Smooth muscle cell (in vitro differentiated cells): ENCODE results near the gene TACO1. TPM values are rescaled to one million over a fixed set of nuclear protein-coding genes. Genes with fewer than 3 reads are reported as not detected.

ENCODE experiments used
- DNase-seq: peaks from one replicate; lab custom pipeline; 2025; ENCODE audit not compliant: unreplicated experiment; lab: John Stamatoyannopoulos, UW
- H2AFZ ChIP-seq: fragments of 200-600 bp; sonication (generic); 2 replicates; pipeline ENCODE4 v1.6.0; 2016; ENCODE audit warnings: antibody characterized with exemption, low read depth, mild to moderate bottlenecking
- H3F3A ChIP-seq: fragments of 200-600 bp; sonication (generic); 2 replicates; pipeline ENCODE4 v1.6.0; 2017; ENCODE audit warnings: antibody characterized with exemption, low read depth
- H3K27ac ChIP-seq: fragments of 200-600 bp; sonication (generic); 2 replicates; pipeline ENCODE4 v1.5.1; 2016; ENCODE audit warnings: low read depth, mild to moderate bottlenecking
- H3K27me3 ChIP-seq: fragments of 200-600 bp; sonication (generic); 2 replicates; pipeline ENCODE4 v1.6.1; 2016; ENCODE audit warnings: low read depth, mild to moderate bottlenecking
- H3K36me3 ChIP-seq: fragments of 200-600 bp; sonication (generic); 2 replicates; pipeline ENCODE4 v1.5.1; 2016; ENCODE audit warnings: low read depth
- H3K4me1 ChIP-seq: fragments of 200-600 bp; sonication (generic); 2 replicates; pipeline ENCODE4 v1.5.1; 2016; ENCODE audit warnings: low read depth
- H3K4me2 ChIP-seq: fragments of 200-600 bp; sonication (generic); 2 replicates; pipeline ENCODE4 v1.6.0; 2016; ENCODE audit warnings: mild to moderate bottlenecking
- H3K4me3 ChIP-seq: fragments of 200-600 bp; sonication (generic); 2 replicates; pipeline ENCODE4 v1.5.1; 2016; ENCODE audit warnings: mild to moderate bottlenecking
- H3K79me2 ChIP-seq: fragments of 200-600 bp; sonication (generic); 2 replicates; pipeline ENCODE4 v1.6.0; 2016; ENCODE audit warnings: low read depth, mild to moderate bottlenecking
- H3K9ac ChIP-seq: fragments of 200-600 bp; sonication (generic); 2 replicates; pipeline ENCODE4 v1.6.0; 2016; ENCODE audit warnings: low read depth
- H3K9me3 ChIP-seq: fragments of 200-600 bp; sonication (generic); replicated peaks from 2 replicates; pipeline ENCODE4 v1.5.1; 2016; ENCODE audit warnings: low read depth
- H4K20me1 ChIP-seq: fragments of 200-600 bp; sonication (generic); 2 replicates; pipeline ENCODE4 v1.6.0; 2016; ENCODE audit warnings: low read depth
- CTCF ChIP-seq: fragments of 200-600 bp; sonication (generic); IDR thresholded peaks from 2 replicates; pipeline ENCODE4 v1.5.1; 2017; ENCODE audit warnings: borderline replicate concordance, mild to moderate bottlenecking, antibody characterized with exemption; ENCODE audit not compliant: insufficient read depth, poor library complexity, severe bottlenecking
- WGBS: methylation state at CpG from one replicate; pipeline ENCODE4 v1.1.7; 2016; ENCODE audit warnings: low lambda C conversion rate; 5-methylcytosine and 5-hydroxymethylcytosine counted together
- polyA plus RNA-seq: library from polyadenylated mRNA; unstranded; fragments of >200 nt; fragmentation: Nextera tagmentation; extraction: Ambion mirVana; gene quantifications from 2 replicates; pipeline ENCODE4 v1.2.1, GENCODE V29; 2016
- total RNA-seq: library from RNA; depleted of rRNA; stranded (reverse); fragments of >200 nt; gene quantifications from 2 replicates; pipeline ENCODE4 v1.2.3, GENCODE V29; 2014

The TACO1 gene
- total and polyA plus RNA-seq, 2 experiments from 2014 or later: 12.7 to 32.3 TPM

GRCh38 chr17:63595132-63595531 is 5.6 kb upstream of the TACO1 start:
- Histone ChIP-seq H3F3A (no peaks in the 10 kb centered on the region), H3K4me2 (no peak overlapping the region), H3K36me3 (no peaks in the 10 kb centered on the region), H3K79me2 (no peaks in the 10 kb centered on the region), H4K20me1 (peaks cover 6% of the 10 kb centered on the region), H3K9me3 (no peaks in the 10 kb centered on the region), H3K27ac (no peak overlapping the region), H3K4me1 (peaks cover 3% of the 10 kb centered on the region), H2AFZ (no peak overlapping the region), H3K27me3 (no peaks in the 10 kb centered on the region), H3K4me3 (no peak overlapping the region), H3K9ac (no peak overlapping the region)
- TF ChIP-seq CTCF: no peak
- 98% methylated on average over 3 of the region's 3 CpGs for WGBS
- DNase-seq: no peak

GRCh38 chr17:63596856-63597586 is 3.7 kb upstream of the TACO1 start:
- H3K27ac ChIP-seq: no peak overlapping the region
- no peaks in the 10 kb centered on the region for H3F3A ChIP-seq
- H3K36me3 ChIP-seq: no peaks in the 10 kb centered on the region
- H3K9ac ChIP-seq: no peak overlapping the region
- no peak overlapping the region for H3K4me3 ChIP-seq
- 82% methylated on average over 6 of the region's 6 CpGs for WGBS
- no peaks in the 10 kb centered on the region for H3K27me3 ChIP-seq
- no peaks in the 10 kb centered on the region for H4K20me1 ChIP-seq
- H3K4me2 ChIP-seq: no peak overlapping the region
- DNase-seq: no peak
- no peak overlapping the region for H2AFZ ChIP-seq
- TF ChIP-seq CTCF: no peak
- H3K4me1 ChIP-seq: peaks cover 13% of the 10 kb centered on the region
- H3K79me2 ChIP-seq: peaks cover 7% of the 10 kb centered on the region
- H3K9me3 ChIP-seq: no peaks in the 10 kb centered on the region

- H3K4me2 ChIP-seq: no peak overlapping the region
- no peak overlapping the region for H3K4me3 ChIP-seq
- no peaks in the 10 kb centered on the region for H3K36me3 ChIP-seq
- H4K20me1 ChIP-seq: no peaks in the 10 kb centered on the region
- no peak overlapping the region for H3K9ac ChIP-seq
- H3K79me2 ChIP-seq: peaks cover 12% of the 10 kb centered on the region
- TF ChIP-seq CTCF: no peak
- no peak for DNase-seq
- no peak overlapping the region for H3K27ac ChIP-seq
- H2AFZ ChIP-seq: no peak overlapping the region
- 98% methylated on average over 2 of the region's 2 CpGs for WGBS
- H3F3A ChIP-seq: no peaks in the 10 kb centered on the region
- H3K4me1 ChIP-seq: peaks cover 13% of the 10 kb centered on the region
- no peaks in the 10 kb centered on the region for H3K9me3 ChIP-seq
- no peaks in the 10 kb centered on the region for H3K27me3 ChIP-seq
These were observed 2.4 kb upstream of the TACO1 start for GRCh38 chr17:63598281-63598680.
